Stimulated activated CD4-positive, alpha-beta T cell treated with anti-CD3 and anti-CD28 coated beads, Interleukin-12 subunit alpha, Interleukin-12 subunit beta, amount 100 ng/mL, for 48 hours (primary cell): ENCODE data around the gene HSPBAP1.
"Not testable (repeated sequence)": the region's sequence is repeated elsewhere in the genome, so short reads cannot be mapped to it uniquely, and the experiment has no call there.

Experiments used
- DNase-seq, 3 donors: peaks; one replicate each; pipeline ENCODE4 v3.0.0-alpha.2; 2020; ENCODE audit warnings: low read depth in 2 of 3, low spot score in 1 of 3

Gene HSPBAP1

GRCh38 chr3:122785231-122785630 is 8.4 kb downstream of the HSPBAP1 start:
- DNase-seq = no peak

- no peak for DNase-seq
Measured at GRCh38 chr3:122784436-122784835, 9.2 kb downstream of the HSPBAP1 start.

GRCh38 chr3:122782804-122783203 is 10.8 kb downstream of the HSPBAP1 start:
- DNase-seq = no peak

- no peak for DNase-seq
Measured at GRCh38 chr3:122777563-122777962, 16.1 kb downstream of the HSPBAP1 start.

GRCh38 chr3:122776675-122777468 is 16.8 kb downstream of the HSPBAP1 start:
- no peak for DNase-seq

- no peak for DNase-seq
Measured at GRCh38 chr3:122774564-122774963, 19.1 kb downstream of the HSPBAP1 start.

- no peak for DNase-seq
Measured at GRCh38 chr3:122773944-122774509, 19.6 kb downstream of the HSPBAP1 start.

- no peak for DNase-seq
Measured at GRCh38 chr3:122772827-122773226, 20.8 kb downstream of the HSPBAP1 start.

- DNase-seq = no peak
Measured at GRCh38 chr3:122770521-122771202, 23.0 kb downstream of the HSPBAP1 start.

GRCh38 chr3:122767540-122768372 is 25.9 kb downstream of the HSPBAP1 start:
- DNase-seq = no peak

GRCh38 chr3:122766430-122766829 is 27.2 kb downstream of the HSPBAP1 start:
- no peak for DNase-seq

- no peak for DNase-seq
Measured at GRCh38 chr3:122760453-122761271, 33.0 kb downstream of the HSPBAP1 start.

- no peak for DNase-seq
Measured at GRCh38 chr3:122758877-122759560, 34.6 kb downstream of the HSPBAP1 start.

GRCh38 chr3:122755491-122755890 is 38.1 kb downstream of the HSPBAP1 start:
- DNase-seq = no peak

GRCh38 chr3:122754929-122755328 is 38.7 kb downstream of the HSPBAP1 start:
- peak in 1 of 3 donors; percentile 17 for DNase-seq

GRCh38 chr3:122748347-122748746 is 45.3 kb downstream of the HSPBAP1 start:
- no peak for DNase-seq

GRCh38 chr3:122747295-122747694 is 46.3 kb downstream of the HSPBAP1 start:
- DNase-seq = not testable (repeated sequence)

GRCh38 chr3:122745369-122746021 is 48.1 kb downstream of the HSPBAP1 start:
- no peak for DNase-seq

- no peak for DNase-seq
Measured at GRCh38 chr3:122743581-122744120, 50.0 kb downstream of the HSPBAP1 start.
